Lower leg skin (tissue), 4 donors: ENCODE results near the gene PLS1. TPM values are rescaled to one million over a fixed set of nuclear protein-coding genes. Genes with fewer than 3 reads are reported as not detected.

Experiments
- DNase-seq, 2 donors: peaks; one replicate each; pipeline ENCODE4 v3.0.0-alpha.2; 2019; ENCODE audit warnings: low spot score in 2 of 2
- H3K4me3 ChIP-seq: fragments of 200-600 bp; sonication (generic); 2 replicates; pipeline ENCODE4 v1.5.1; 2017; ENCODE audit warnings: mild to moderate bottlenecking, low read depth; ENCODE audit not compliant: poor library complexity, severe bottlenecking
- POLR2A ChIP-seq, 2 donors: fragments of 450-650 bp; IDR thresholded peaks; one replicate each; pipeline ENCODE4 v1.6.1; 2016 to 2017; ENCODE audit warnings: antibody characterized with exemption in 2 of 2, mild to moderate bottlenecking in 1 of 2, moderate library complexity in 1 of 2
- WGBS, 2 donors: methylation state at CpG; one replicate each; pipeline ENCODE4 v1.1.5; 2018; 5-methylcytosine and 5-hydroxymethylcytosine counted together
- intact Hi-C: fragments of 100-400 bp; cut with DNase I; formaldehyde crosslinking; loops from one replicate; pipeline ENCODE4 v1.15.0; 2023; ENCODE audit warnings: low total_unique reads
- total RNA-seq, 4 donors: library from RNA; depleted of rRNA; stranded (reverse); fragments of >200 nt; gene quantifications; one replicate each; pipeline ENCODE4 v1.1.0, GENCODE V29; 2016
- TF ChIP-seq, protein P1 (sequence below), 3 donors: fragments of 450-650 bp; IDR thresholded peaks; one replicate each; pipeline ENCODE4 v1.5.1; 2016; ENCODE audit warnings: antibody characterized with exemption in 3 of 3, mild to moderate bottlenecking in 3 of 3, moderate library complexity in 2 of 3

PLS1 gene
- total RNA-seq, 4 donors from 2014 or later, result 6.1 to 8.6 (median 6.9) TPM

DNA sequence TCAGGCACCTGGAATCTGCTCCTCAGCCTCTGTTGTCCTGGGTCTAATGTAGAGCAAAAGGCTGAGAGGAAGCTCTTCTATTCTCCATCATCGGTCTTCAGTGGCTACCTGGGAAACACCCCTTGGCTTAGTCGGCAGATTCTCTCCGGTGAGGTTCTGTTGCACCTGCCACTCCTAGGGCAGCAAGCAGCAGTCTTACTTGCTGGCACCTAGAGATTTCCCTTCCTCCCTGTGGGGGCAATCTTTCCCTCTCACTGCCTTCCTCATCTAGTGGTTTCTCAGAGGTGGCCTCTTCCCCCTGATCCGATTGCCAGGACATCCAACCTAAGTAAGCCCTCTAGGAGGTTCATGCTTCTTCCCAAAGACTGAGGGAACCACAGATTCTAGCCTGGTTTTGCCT, 60.8 kb downstream of the PLS1 start:
- WGBS, 2 donors, result 91 to 97% methylated on average over 4 of the region's 4 CpGs
- TF ChIP-seq, protein P1, sequence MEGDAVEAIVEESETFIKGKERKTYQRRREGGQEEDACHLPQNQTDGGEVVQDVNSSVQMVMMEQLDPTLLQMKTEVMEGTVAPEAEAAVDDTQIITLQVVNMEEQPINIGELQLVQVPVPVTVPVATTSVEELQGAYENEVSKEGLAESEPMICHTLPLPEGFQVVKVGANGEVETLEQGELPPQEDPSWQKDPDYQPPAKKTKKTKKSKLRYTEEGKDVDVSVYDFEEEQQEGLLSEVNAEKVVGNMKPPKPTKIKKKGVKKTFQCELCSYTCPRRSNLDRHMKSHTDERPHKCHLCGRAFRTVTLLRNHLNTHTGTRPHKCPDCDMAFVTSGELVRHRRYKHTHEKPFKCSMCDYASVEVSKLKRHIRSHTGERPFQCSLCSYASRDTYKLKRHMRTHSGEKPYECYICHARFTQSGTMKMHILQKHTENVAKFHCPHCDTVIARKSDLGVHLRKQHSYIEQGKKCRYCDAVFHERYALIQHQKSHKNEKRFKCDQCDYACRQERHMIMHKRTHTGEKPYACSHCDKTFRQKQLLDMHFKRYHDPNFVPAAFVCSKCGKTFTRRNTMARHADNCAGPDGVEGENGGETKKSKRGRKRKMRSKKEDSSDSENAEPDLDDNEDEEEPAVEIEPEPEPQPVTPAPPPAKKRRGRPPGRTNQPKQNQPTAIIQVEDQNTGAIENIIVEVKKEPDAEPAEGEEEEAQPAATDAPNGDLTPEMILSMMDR (IDR thresholded peaks at IDR 0.05), result no peak
- TF ChIP-seq POLR2A (IDR thresholded peaks at IDR 0.05), result no peak
- no peak overlapping the region for H3K4me3 ChIP-seq
- intact Hi-C loops, result no loop called here
- no peak for DNase-seq

DNA sequence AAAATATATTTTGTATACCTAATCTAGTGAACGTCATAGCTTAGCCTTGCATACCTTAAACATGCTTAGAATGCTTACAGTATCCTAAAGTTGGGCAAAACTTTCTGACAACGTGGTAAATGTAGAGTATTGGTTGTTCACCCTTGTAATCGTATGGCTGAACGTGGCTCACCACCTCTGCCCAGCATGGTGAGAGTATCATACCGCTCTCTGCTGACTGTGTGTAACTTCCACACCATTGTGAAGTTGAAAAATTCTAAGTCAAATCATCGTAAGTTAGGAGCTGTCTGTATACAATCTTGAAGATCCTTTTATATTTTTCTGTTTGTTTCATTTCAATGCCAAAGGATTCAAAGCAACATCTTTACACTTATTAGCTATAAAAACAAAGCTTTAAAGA, 64.2 kb downstream of the PLS1 start:
- H3K4me3 ChIP-seq, result no peak overlapping the region
- TF ChIP-seq, protein P1 (IDR thresholded peaks at IDR 0.05), result no peak
- TF ChIP-seq POLR2A (IDR thresholded peaks at IDR 0.05), result no peak
- intact Hi-C loops, result no loop called here
- WGBS, 2 donors, result 71 to 73% methylated on average over 6 of the region's 6 CpGs
- DNase-seq, result no peak

DNA sequence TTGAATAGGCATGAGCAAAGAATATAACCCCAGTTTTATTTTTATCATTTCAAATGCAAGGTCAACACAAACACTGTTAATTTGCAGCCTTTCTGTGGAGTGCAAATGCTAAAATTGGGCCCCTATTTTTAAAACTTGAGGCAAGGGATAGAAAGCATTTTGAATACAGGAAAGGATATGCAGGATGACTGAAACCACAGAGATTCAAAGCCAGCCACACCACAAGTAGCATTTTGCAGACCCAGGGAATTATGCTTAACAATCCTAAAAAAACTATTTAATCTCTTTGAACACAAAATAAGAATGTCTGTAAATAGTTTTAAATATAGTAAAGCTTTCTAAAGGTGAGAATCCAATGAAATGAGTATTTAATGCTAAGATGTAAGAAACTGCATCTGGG, 64.7 kb downstream of the PLS1 start:
- intact Hi-C loops, result no loop called here
- no peak for DNase-seq
- no peak overlapping the region for H3K4me3 ChIP-seq
- TF ChIP-seq, protein P1 (IDR thresholded peaks at IDR 0.05), result no peak
- no peak for TF ChIP-seq POLR2A (IDR thresholded peaks at IDR 0.05)

DNA sequence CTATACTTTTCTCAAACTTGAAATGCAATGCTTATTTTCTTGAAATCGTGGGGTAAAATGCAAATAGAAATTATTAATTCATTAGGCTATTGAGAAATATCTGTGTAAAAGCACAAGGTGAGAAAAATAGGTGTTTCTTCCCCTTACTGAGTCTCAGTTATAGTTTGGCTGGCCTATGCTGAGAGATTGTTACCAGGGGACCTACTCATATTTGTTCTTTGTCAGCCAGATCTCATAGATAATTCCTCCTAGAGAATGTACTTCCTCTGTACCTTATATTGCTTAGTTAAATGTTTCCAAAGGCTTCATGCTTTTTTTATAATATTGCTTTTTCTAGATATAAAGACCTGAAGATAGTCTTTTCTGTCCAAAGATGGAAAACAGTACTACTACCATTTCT, 67.7 kb downstream of the PLS1 start:
- intact Hi-C loops, result no loop called here
- no peak overlapping the region for H3K4me3 ChIP-seq
- 80 to 84% methylated on average over 1 of the region's 1 CpG for WGBS, 2 donors
- TF ChIP-seq POLR2A (IDR thresholded peaks at IDR 0.05), result no peak
- TF ChIP-seq, protein P1 (IDR thresholded peaks at IDR 0.05), result no peak
- no peak for DNase-seq

DNA sequence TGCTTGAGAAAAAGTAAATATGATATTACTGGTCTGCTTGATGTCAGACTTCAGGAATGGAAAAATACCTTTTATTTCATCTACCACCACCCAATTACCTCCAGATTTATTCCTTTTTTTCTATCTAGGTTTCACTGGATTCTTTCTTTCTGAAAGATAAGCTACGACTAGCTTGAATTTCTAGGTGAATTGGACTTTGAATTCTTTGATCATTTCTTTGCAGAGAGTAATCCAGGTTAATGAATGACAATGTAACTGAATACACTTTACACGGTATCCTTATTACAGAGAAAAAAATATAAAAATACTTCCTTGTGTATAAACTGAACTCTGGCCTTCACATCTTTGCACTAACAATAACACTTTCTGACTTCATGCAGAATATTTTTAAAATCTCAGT, 68.1 kb downstream of the PLS1 start:
- no peak for TF ChIP-seq POLR2A (IDR thresholded peaks at IDR 0.05)
- TF ChIP-seq, protein P1 (IDR thresholded peaks at IDR 0.05), result no peak
- H3K4me3 ChIP-seq, result no peak overlapping the region
- no peak for DNase-seq
- 70 to 74% methylated on average over 2 of the region's 2 CpGs for WGBS, 2 donors
- intact Hi-C loops, result no loop called here

DNA sequence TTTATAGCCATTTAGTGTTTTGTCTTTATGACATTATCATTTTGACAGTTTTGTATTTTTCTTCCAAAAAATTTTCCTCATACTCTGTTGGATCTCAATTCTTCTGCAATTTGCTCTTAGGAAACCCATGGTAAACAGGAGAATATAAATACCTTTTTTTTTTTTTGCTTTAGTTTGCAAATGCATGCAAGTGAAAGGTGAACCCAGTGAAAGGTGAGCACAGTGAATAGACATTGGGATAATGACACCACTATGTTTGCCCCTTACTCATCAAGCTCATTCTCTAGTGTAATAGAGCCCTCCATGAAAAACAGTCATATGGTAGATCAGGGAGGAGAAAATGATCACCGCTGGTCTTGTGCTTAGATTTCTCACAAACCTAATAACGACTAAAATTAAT, 68.6 kb downstream of the PLS1 start:
- TF ChIP-seq, protein P1 (IDR thresholded peaks at IDR 0.05), result no peak
- no peak for TF ChIP-seq POLR2A (IDR thresholded peaks at IDR 0.05)
- WGBS, 2 donors, result 76 to 77% methylated on average over 2 of the region's 2 CpGs
- DNase-seq, result no peak
- intact Hi-C loops, result no loop called here
- H3K4me3 ChIP-seq, result no peak overlapping the region
